Fibroblast of the aortic adventitia (primary cell): ENCODE data around the gene FFAR4. TPM values are rescaled to one million over a fixed set of nuclear protein-coding genes. Genes with fewer than 3 reads are reported as not detected.

Source experiments
- DNase-seq: peaks from one replicate; pipeline ENCODE4 v3.0.0-alpha.2; 2010; ENCODE audit warnings: low read depth
- H3K4me3 ChIP-seq: 2 replicates; pipeline ENCODE4 v1.5.1; 2011; ENCODE audit warnings: low read depth, mild to moderate bottlenecking, control low read depth, low read length, moderate library complexity
- CTCF ChIP-seq: IDR thresholded peaks from 2 replicates; pipeline ENCODE4 v1.5.1; 2011; ENCODE audit warnings: mild to moderate bottlenecking, low read length, control low read depth, inconsistent platforms; ENCODE audit not compliant: insufficient read depth
- total RNA-seq: library from RNA; depleted of rRNA; stranded (reverse); fragments of >200 nt; gene quantifications from 2 replicates; pipeline ENCODE4 v1.2.3, GENCODE V29; 2012; ENCODE audit warnings: low replicate concordance

The FFAR4 gene
- total RNA-seq, 1 donor, result not detected

- DNase-seq, result no peak
- no peak overlapping the region for H3K4me3 ChIP-seq
- no peak for TF ChIP-seq CTCF
Measured at GRCh38 chr10:93579089-93579488, 12.6 kb downstream of the FFAR4 start.

DNA sequence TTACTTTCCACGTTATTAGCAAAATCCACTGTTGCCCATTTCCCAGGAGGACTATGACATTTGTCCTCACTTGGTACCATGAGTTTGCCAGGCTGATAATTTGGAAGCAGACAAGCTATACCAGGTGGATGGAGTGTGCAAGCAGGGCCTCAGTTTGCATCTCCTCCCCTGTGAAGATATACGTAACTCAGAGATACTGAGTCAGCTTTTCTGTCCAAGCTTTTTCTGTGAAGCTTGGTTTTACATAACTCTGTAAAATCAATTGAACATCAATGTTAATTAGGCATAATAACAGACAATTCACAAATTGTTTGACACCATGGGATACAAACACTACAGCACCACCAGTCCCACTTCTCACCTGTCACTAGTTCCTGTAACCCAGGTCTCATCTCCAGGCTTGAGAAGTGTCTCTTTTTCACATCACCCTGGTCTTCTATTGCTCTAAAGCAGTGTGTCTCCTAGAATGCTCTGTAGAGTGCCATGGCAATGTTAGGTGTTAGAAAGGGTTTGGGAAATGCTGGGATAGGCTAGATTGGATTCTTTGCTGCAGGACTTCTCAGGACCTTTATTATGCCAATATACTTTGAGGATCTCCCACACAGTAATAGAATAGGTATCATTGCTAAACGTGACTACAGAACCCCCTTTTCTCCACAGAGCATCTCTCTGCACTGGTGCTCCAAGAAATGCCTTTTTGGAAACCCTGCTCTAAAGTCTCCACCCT lies 13.7 kb downstream of the FFAR4 start:
- DNase-seq, result no peak
- H3K4me3 ChIP-seq, result no peak overlapping the region
- no peak for TF ChIP-seq CTCF

DNA sequence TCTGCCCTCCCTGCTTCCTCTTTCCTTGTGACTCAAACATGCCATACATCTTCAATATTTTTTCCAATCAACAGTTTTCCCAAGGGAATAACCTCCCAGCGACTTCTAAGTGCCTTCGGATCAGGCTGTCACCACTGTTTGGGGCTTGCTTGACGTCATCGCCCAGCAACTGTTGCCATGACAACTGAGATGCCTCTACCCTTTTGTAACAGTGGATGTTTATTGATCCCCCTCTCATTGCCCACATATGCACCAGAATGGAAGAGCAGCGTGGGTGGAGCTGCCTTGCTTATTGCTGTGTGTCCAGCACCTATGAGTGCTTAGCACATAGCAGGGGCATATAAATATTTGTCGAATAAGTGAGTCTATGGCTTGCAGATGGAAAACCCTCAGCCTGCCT lies 14.4 kb downstream of the FFAR4 start:
- no peak for DNase-seq
- no peak for TF ChIP-seq CTCF
- H3K4me3 ChIP-seq, result no peak overlapping the region

GRCh38 chr10:93584445-93584844 lies 18.0 kb downstream of the FFAR4 start:
- no peak for DNase-seq
- H3K4me3 ChIP-seq, result no peak overlapping the region
- TF ChIP-seq CTCF, result no peak

DNA sequence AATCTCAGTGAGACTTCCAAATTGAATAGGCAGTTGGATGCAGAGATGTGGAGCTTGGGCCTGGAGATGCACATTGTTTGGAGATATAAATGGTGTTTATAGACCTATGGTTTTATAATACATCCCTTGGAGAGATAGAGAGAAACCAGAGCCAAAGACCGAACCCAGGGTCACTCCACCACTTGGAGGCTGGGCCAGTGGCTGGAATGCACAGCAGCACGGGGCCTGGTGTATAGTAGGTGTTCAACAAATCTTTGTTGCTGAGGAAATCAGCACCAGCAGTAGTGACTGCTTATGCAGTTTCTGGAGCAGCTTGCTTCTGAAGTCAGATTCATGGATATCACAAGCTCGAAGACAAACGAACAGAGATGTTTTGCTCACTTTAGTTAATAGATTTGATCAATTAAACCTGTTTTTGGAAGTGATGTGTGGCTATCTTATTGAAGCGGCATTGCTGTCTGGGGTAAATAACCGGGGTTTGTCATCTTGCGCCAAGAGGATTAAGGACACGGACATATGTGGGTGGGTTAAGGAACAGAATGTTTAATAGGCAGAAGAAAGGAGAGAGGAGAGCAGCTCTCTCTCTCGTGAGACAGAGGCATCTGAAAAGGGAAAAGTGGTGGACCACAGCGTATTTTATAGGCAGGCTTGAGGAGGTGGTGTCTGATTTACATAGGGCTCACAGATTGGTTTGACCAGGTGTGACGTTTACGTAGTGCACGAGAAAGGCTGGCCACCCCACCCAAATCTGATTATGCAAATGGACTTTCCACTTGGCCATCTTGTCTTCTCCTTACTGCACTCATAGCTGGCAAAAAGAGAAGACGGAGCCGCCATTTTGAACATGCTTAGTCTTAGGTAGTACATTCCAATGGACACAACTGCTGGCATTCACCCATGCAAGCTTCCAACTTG lies 23.4 kb downstream of the FFAR4 start:
- no peak for DNase-seq
- no peak overlapping the region for H3K4me3 ChIP-seq
- no peak for TF ChIP-seq CTCF

DNA sequence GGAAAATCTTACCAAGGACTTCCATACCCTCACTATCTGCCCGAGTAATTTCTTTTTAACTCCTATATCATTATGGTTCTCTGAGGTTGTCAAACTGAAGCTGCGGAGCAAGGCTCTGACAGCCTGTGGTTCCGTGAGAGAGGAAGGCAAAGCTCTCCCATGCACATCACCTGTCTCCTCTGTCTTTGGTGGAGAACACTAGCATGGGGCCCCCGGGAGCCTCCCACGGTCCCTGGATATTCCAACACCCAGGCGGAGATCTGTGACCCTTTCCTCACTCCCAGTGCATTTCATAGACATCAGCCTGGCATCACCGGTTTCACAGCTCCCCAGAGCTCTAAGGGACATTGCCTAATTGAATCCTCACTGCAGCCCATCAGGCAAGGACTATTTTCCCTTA lies 24.2 kb downstream of the FFAR4 start:
- DNase-seq, result no peak
- H3K4me3 ChIP-seq, result no peak overlapping the region
- TF ChIP-seq CTCF, result no peak
